ENCODE measurements around the gene KIAA1958. TPM values are rescaled to one million over a fixed set of nuclear protein-coding genes. Genes with fewer than 3 reads are reported as not detected.

Gene KIAA1958
- total and polyA plus RNA-seq, 5 experiments from 2014 or later = 2.6 to 11.8 (median 4.3) TPM

DNA sequence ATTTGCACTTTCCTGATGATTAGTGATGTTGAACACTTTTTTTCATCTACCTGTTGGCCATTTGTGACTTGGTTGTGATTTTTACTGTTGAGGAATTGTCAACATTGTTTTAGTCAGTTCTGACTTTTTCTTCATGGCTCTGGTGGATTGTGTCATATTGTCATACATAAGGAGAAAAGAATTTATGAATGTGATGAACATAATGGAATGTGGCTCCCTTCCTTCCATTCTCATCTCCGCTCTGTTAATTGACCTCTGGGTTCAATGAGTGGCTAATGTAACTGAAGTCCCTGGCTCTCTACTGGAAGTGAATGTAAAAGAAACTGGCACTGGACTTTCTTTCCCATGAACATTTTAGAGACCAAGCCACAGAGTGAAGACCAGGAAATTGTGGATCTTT lies 49.2 kb downstream of the KIAA1958 start:
- no peak for DNase-seq
- no peak for ATAC-seq
- peaks cover 11 to 14% (median 12%) of the 10 kb centered on the region in 4 donors for H3K4me1 Mint-ChIP-seq
- H3K36me3 Mint-ChIP-seq = peaks cover 5 to 16% (median 15%) of the 10 kb centered on the region in 3 donors
- POLR2A ChIA-PET = no interaction called here
- no peak overlapping the region for H3K4me3 Mint-ChIP-seq
- H3K27me3 Mint-ChIP-seq = no peaks in the 10 kb centered on the region
- H3K27ac Mint-ChIP-seq = peak overlapping the region in 1 of 10 donors; percentile 1
- peaks cover 0 to 2% (median 0%) of the 10 kb centered on the region in 9 donors for H3K9me3 Mint-ChIP-seq

DNA sequence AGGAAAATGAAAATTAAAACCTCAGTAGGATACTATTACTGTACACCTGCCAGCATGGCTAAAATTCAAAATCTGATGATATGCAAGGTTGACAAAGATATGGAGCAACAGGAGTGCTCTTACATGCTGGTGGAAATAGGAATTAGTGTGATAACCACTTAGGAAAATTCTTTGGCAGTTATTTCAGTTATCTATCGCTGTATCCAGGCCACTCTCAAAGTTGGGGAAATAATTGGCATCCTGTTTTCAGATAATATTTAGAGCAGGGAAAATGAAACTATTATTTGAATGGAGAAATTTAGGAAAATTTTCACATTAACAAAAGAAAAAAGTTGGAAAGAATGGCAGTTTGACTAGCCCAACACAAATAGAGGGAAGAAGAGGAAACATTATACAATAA lies 50.9 kb downstream of the KIAA1958 start:
- Mint-ChIP-seq H3K27ac (no peak overlapping the region), H3K9me3 (peaks cover 0 to 2% (median 0%) of the 10 kb centered on the region in 9 donors), H3K4me1 (peaks cover 6 to 18% (median 13%) of the 10 kb centered on the region in 4 donors), H3K4me3 (no peak overlapping the region), H3K27me3 (no peaks in the 10 kb centered on the region), H3K36me3 (peaks cover 5 to 16% (median 15%) of the 10 kb centered on the region in 3 donors)
- no peak for ATAC-seq
- no peak for DNase-seq
- POLR2A ChIA-PET = no interaction called here

DNA sequence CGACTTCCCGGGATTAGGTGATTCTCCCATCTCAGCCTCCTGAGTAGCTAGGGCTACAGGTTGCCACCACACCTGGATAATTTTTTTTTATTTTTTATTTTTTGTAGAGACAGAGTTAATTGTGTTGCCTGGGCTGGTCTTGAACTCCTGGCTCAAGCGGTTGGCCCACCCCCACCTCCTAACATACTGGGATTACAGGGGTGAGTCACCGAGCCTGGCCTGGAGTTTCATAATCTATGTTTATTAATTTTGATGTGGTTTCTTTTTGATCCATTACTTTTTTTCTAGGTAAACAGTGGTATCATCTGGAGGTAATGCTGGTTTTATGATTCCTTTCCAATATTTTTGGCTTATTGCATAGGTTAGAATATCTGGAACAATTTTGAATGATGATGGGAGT lies 54.2 kb downstream of the KIAA1958 start:
- no peak overlapping the region for H3K27ac Mint-ChIP-seq
- peaks cover 5 to 7% (median 5%) of the 10 kb centered on the region in 3 donors for H3K36me3 Mint-ChIP-seq
- ATAC-seq (no peak), DNase-seq (no peak)
- POLR2A ChIA-PET = no interaction called here
- no peak overlapping the region for H3K4me3 Mint-ChIP-seq
- H3K27me3 Mint-ChIP-seq = no peaks in the 10 kb centered on the region
- peaks cover under 1 to 14% (median 8%) of the 10 kb centered on the region in 4 donors for H3K4me1 Mint-ChIP-seq
- peaks cover 0 to 2% (median 0%) of the 10 kb centered on the region in 9 donors for H3K9me3 Mint-ChIP-seq

DNA sequence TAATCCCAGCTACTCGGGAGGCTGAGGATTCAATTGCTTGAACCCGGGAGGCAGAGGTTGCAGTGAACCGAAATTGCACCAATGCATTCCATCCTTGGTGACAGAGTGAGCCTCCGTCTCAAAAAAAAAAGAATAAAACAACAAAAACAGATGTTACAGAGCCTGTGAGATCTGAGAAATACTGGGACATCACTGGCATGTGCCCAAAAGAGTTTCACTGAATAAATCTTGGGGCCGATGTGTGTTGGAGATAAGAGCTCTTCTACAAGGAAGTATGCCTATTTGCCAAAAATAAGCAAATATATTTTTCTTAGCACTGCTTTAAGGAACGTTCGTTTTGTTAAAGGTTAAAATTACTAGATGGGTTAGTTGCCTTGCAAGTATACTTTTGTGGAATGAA lies 55.1 kb downstream of the KIAA1958 start:
- Mint-ChIP-seq H3K4me1 (peaks cover 6 to 19% (median 16%) of the 10 kb centered on the region in 4 donors), H3K27me3 (no peaks in the 10 kb centered on the region), H3K4me3 (no peak overlapping the region), H3K36me3 (peaks cover 5 to 8% (median 5%) of the 10 kb centered on the region in 3 donors), H3K27ac (no peak overlapping the region), H3K9me3 (peaks cover 0 to 2% (median 0%) of the 10 kb centered on the region in 9 donors)
- no peak for ATAC-seq
- POLR2A ChIA-PET = no interaction called here
- no peak for DNase-seq

DNA sequence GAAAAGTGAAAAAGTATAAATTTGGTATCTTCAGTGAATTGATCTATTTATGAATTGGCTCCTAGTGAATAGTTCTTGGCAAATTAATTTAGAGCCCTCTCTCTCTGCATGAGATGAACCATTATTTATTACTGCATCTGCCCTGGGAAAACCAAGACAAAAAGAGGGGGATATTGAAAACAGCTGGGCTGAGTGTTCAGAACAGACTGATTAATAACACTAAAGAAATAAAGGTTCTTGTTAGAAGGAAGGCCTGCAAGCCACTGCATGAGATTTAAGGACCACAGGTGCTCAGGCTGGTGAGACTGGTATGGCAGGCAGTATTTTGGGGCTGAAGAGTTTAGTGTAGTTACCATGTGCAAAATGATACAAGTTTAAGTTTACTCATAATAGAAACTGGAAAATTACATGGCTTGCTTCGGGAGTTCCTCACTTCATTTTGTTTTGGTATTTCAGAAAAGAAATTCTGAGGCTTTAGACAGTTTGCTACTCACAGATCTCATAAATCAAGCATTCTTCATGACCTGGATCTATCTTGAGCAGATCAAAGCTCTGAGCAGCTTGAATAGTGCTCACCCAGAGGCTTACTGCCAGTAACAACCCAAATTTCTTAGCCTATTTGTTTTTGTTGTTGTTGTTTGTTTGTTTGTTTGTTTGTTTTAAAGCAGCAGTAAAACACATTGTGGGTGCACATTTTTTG lies 56.1 kb downstream of the KIAA1958 start:
- Mint-ChIP-seq H3K4me1 (peaks cover 7 to 20% (median 18%) of the 10 kb centered on the region in 4 donors), H3K9me3 (peaks cover 0 to 2% (median 0%) of the 10 kb centered on the region in 9 donors), H3K27me3 (no peaks in the 10 kb centered on the region), H3K27ac (no peak overlapping the region), H3K4me3 (no peak overlapping the region), H3K36me3 (peaks cover 0 to 3% (median under 1%) of the 10 kb centered on the region in 3 donors)
- POLR2A ChIA-PET = no interaction called here
- no peak for DNase-seq
- ATAC-seq = no peak

DNA sequence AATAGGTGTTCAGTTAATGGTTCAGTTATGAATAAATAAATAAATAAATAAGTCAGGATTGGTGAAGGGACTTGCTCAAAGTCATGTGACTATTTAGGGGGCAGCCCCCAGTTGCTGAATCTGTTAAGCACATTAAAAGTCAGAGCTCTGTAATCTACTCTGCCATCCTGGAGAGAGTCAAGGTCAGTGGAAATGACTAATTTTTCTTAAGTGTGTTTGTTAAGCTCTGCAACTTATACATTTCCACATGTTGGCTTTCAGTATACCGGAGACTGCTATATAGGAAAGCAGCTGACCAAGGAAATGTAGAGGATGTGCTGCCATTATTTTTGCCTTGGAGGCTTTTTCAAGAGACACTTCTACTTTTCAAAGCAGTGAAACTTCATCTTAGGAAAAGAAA lies 57.9 kb downstream of the KIAA1958 start:
- Mint-ChIP-seq H3K27ac (no peak overlapping the region), H3K36me3 (peaks cover 0 to 3% (median 0%) of the 10 kb centered on the region in 3 donors), H3K27me3 (no peaks in the 10 kb centered on the region), H3K4me1 (peaks cover 9 to 32% (median 20%) of the 10 kb centered on the region in 4 donors), H3K9me3 (peaks cover 0 to 2% (median 0%) of the 10 kb centered on the region in 9 donors), H3K4me3 (no peak overlapping the region)
- ATAC-seq = no peak
- DNase-seq = no peak
- POLR2A ChIA-PET = no interaction called here

DNA sequence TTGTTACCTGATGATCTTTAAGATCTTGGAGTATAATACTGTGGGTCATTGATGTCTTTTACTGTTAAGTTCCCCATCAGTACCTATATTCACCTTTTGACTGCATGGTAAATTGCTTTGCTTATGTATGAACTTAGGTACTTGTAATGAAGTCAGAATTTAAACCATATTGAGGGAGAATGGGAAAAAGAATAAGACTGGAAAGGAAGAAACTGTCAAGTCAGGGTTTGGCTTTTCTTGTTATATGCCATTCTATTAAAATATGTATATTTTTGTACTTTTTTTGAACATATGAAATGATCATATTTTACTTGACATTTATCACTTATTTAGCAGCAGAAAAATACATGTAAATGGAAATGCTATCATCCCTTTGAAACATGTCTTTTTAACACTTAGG lies 58.6 kb downstream of the KIAA1958 start:
- H3K4me1 Mint-ChIP-seq = peaks cover 13 to 36% (median 21%) of the 10 kb centered on the region in 4 donors
- POLR2A ChIA-PET = no interaction called here
- no peak overlapping the region for H3K4me3 Mint-ChIP-seq

DNA sequence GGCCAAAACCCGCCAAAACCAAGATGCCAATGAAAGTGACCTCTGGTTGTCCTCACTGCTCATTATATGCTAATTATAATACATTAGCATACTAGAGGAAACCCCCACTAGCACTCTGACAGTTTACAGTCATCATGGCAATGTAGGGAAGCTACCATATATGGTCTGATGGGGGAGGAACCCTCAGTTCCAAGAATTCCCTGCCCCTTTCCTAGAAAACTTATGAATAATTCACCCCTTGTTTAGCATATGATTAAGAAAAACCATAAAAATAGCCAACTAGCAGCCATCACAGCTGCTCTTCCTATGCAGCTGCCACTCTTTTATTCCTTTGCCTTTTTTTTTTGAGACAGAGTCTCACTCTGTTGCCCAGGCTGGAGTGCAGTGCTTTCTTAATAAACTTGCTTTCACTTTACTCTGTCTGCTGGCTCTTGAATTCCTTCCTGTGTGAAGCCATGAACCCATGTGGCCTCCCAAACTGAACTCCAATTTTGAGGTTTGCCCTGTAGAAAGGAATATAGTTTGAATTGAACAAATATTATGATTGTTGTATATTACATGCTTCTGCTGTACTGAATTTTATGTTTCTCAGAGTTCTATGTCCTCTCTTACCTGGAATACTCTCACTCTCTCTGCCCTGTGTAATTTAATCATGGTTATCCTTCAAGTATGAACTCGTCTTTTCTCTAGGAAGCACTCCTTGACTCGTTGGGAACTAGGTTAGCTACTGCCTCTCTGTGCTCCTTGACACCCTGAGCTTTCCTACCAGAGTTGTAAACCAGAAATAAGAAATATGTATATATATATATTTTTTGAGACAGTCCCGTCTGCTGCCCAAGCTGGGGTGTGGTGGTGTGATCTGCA lies 59.8 kb downstream of the KIAA1958 start:
- peaks cover 0 to 2% (median 0%) of the 10 kb centered on the region in 9 donors for H3K9me3 Mint-ChIP-seq
- DNase-seq (no peak), ATAC-seq (no peak)
- H3K27me3 Mint-ChIP-seq = no peaks in the 10 kb centered on the region
- peaks cover 0 to 3% (median 0%) of the 10 kb centered on the region in 3 donors for H3K36me3 Mint-ChIP-seq
- peaks cover 13 to 36% (median 21%) of the 10 kb centered on the region in 4 donors for H3K4me1 Mint-ChIP-seq
- peak overlapping the region in 2 of 10 donors; percentile 5 to 12 for H3K27ac Mint-ChIP-seq
- POLR2A ChIA-PET = interaction anchor here (0.7 kb wide), 1 partner anchor 78 kb away, joined by 5 read pairs; no protein-coding TSS in a partner anchor
- peak overlapping the region in 1 of 10 donors; percentile 50 for H3K4me3 Mint-ChIP-seq

More for the DNA sequence above, 58.6 kb downstream of the KIAA1958 start:
- Mint-ChIP-seq H3K36me3 (peaks cover 0 to 3% (median 0%) of the 10 kb centered on the region in 3 donors), H3K27me3 (no peaks in the 10 kb centered on the region), H3K27ac (no peak overlapping the region), H3K9me3 (peaks cover 0 to 2% (median 0%) of the 10 kb centered on the region in 9 donors)
- DNase-seq (no peak), ATAC-seq (no peak)

DNA sequence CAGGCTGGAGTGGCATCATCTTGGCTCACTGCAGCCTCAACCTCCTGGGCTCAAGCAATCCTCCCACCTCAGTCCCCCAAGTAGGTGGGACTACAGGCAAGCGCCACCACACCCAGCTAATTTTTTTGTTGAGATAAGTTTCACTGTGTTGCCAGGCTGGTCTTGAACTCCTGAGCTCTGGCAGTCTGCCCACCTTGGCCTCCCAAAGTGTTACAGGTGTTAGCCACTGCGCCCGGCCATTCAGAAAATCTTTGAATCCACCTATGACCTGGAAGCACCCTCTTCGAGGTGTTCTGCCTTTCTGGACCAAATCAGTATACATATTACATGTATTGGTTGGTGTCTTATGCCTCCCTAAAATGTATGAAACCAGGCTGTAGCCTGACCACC lies 61.4 kb downstream of the KIAA1958 start:
- Mint-ChIP-seq H3K36me3 (peaks cover 0 to 3% (median 0%) of the 10 kb centered on the region in 3 donors), H3K27ac (no peak overlapping the region), H3K4me3 (no peak overlapping the region), H3K9me3 (peaks cover 0 to 2% (median 0%) of the 10 kb centered on the region in 9 donors), H3K27me3 (no peaks in the 10 kb centered on the region), H3K4me1 (peaks cover 17 to 32% (median 23%) of the 10 kb centered on the region in 4 donors)
- POLR2A ChIA-PET = no interaction called here
- DNase-seq (no peak), ATAC-seq (no peak)

DNA sequence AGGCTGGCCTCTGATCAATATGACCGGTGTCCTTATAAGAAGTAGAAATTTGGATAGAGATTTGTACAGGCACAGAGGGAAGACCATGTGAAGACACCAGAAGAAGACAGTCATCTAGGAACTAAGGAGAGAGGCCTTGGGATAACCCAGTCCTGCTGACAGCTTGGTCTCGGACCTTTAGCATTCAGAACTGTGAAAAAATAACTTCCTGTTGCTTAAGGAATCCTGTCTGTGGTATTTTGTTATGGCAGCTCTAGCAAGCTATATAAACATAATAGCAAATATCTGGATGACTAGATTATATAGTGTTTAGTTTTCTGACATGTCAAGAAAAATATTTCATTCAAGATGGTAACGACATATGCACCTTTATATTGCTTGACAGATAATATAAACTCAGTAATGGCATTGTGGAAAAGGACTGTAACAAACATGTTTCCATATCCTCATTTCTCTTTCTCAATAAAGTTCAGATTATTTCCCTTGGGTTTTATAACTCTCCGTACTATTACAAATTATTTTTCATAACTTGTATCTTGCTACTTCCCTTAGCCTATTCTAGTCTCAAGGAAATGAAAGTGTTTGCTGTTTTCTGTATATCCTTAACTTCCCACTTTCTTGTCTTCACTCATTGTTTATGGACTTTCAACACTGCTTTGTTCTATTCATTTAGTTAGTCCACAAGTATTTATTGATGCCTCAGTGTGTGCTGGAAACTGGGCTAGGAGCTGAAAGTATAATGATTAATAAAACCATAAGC lies 62.4 kb downstream of the KIAA1958 start:
- DNase-seq (no peak), ATAC-seq (no peak)
- Mint-ChIP-seq H3K9me3 (peaks cover 0 to 2% (median 0%) of the 10 kb centered on the region in 9 donors), H3K27me3 (no peaks in the 10 kb centered on the region), H3K4me1 (peaks cover 17 to 32% (median 20%) of the 10 kb centered on the region in 4 donors), H3K36me3 (peaks cover 0 to 3% (median 0%) of the 10 kb centered on the region in 3 donors), H3K27ac (no peak overlapping the region), H3K4me3 (no peak overlapping the region)
- POLR2A ChIA-PET = no interaction called here

DNA sequence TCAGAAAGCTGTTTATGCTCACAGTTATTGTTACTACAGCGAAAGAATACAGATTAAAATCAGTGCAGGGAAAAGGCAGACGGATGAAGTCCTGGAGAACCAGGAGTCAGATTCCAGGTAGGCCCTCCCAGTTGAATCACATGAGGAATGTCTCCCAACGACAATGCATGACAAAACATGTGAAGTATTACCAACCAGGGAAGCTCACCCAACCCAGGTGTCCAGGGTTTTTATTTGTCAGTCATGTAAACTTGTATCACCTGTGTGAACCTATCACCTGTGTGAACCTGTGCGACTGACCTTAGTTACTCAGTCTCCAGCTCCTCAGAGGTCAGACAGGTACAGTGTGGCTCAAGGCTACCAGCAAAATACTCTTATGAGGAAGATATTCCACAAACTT lies 63.9 kb downstream of the KIAA1958 start:
- Mint-ChIP-seq H3K36me3 (peaks cover 0 to 4% (median 0%) of the 10 kb centered on the region in 3 donors), H3K4me3 (no peak overlapping the region), H3K4me1 (peaks cover 17 to 30% (median 18%) of the 10 kb centered on the region in 4 donors), H3K27me3 (no peaks in the 10 kb centered on the region), H3K27ac (no peak overlapping the region), H3K9me3 (peaks cover 0 to 2% (median 0%) of the 10 kb centered on the region in 9 donors)
- no peak for ATAC-seq
- DNase-seq = no peak
- POLR2A ChIA-PET = no interaction called here

DNA sequence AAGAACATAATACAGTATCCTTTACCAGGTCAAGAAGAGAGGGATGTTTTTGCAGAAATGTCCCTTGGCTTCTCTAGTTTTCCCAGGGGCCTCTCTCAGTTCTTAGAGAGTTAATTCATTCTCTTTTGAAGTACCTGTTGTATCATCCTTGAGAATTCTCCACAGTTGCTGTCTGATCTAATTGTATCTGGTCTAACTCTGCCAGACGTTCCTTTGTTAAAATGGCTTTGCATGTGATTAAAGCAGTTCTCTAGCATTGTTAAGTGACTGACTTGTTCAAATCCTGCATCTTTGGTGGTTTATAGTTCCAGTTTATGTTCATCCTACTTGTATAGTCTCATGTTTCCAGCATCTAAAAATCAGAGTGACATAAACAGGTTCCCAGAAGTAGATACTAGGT lies 65.0 kb downstream of the KIAA1958 start:
- POLR2A ChIA-PET = no interaction called here
- ATAC-seq (no peak), DNase-seq (no peak)
- no peak overlapping the region for H3K4me3 Mint-ChIP-seq
- peaks cover 0 to 2% (median 0%) of the 10 kb centered on the region in 9 donors for H3K9me3 Mint-ChIP-seq
- H3K27ac Mint-ChIP-seq = no peak overlapping the region
- H3K36me3 Mint-ChIP-seq = peaks cover 0 to 2% (median 0%) of the 10 kb centered on the region in 3 donors
- H3K4me1 Mint-ChIP-seq = peaks cover 7 to 20% (median 10%) of the 10 kb centered on the region in 4 donors
- H3K27me3 Mint-ChIP-seq = no peaks in the 10 kb centered on the region
